ENCODE results near the gene CCDC154.

- TF ChIP-seq CTCF (conservative IDR thresholded peaks at IDR 0.05; ENCODE audit: low read depth in 2 of 2), result no peak
- no peak for TF ChIP-seq JUNB (IDR thresholded peaks at IDR 0.05; ENCODE audit: unreplicated experiment)
- TF ChIP-seq POLR2AphosphoS5 (IDR thresholded peaks at IDR 0.05; ENCODE audit: low read depth), result no peak
- TF ChIP-seq ZNF114 (CRISPR knock-in tag; IDR thresholded peaks at IDR 0.05), result no peak
- TF ChIP-seq ETS1 (IDR thresholded peaks at IDR 0.05), result no peak
These were observed 21.2 kb upstream of the CCDC154 start for GRCh38 chr16:1465567-1465915.

All from GM23338 (cell line).